ENCODE data around the gene XAB2. TPM values are rescaled to one million over a fixed set of nuclear protein-coding genes. Genes with fewer than 3 reads are reported as not detected.

XAB2 gene
- total and polyA plus RNA-seq, 12 donors: 18.6 to 31.9 (median 22.7) TPM

- Histone ChIP-seq H3K9me3 (no peaks in the 10 kb centered on the region), H3K27ac (no peak overlapping the region), H3K4me3 (no peak overlapping the region), H3K36me3 (peaks cover 0 to 33% (median 0%) of the 10 kb centered on the region in 9 donors), H3K4me1 (peaks cover 0 to 10% (median 0%) of the 10 kb centered on the region in 9 donors), H3K27me3 (peaks cover 0 to 39% (median 20%) of the 10 kb centered on the region in 7 donors)
- TF ChIP-seq, protein P1, sequence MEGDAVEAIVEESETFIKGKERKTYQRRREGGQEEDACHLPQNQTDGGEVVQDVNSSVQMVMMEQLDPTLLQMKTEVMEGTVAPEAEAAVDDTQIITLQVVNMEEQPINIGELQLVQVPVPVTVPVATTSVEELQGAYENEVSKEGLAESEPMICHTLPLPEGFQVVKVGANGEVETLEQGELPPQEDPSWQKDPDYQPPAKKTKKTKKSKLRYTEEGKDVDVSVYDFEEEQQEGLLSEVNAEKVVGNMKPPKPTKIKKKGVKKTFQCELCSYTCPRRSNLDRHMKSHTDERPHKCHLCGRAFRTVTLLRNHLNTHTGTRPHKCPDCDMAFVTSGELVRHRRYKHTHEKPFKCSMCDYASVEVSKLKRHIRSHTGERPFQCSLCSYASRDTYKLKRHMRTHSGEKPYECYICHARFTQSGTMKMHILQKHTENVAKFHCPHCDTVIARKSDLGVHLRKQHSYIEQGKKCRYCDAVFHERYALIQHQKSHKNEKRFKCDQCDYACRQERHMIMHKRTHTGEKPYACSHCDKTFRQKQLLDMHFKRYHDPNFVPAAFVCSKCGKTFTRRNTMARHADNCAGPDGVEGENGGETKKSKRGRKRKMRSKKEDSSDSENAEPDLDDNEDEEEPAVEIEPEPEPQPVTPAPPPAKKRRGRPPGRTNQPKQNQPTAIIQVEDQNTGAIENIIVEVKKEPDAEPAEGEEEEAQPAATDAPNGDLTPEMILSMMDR (IDR thresholded peaks at IDR 0.05): no peak
- DNase-seq (no peak), ATAC-seq (no peak)
- WGBS, 2 donors: 88 to 95% methylated on average over 8 of the region's 8 CpGs
- intact Hi-C loops (cut with DNase I): no loop called here
These were observed 13.7 kb upstream of the XAB2 start for GRCh38 chr19:7643031-7643415.

- Histone ChIP-seq H3K36me3 (peaks cover 0 to 33% (median 0%) of the 10 kb centered on the region in 9 donors), H3K27me3 (peaks cover 4 to 39% (median 25%) of the 10 kb centered on the region in 7 donors), H3K9me3 (no peaks in the 10 kb centered on the region), H3K4me1 (peaks cover 0 to 16% (median 0%) of the 10 kb centered on the region in 9 donors), H3K27ac (no peak overlapping the region), H3K4me3 (no peak overlapping the region)
- 89 to 90% methylated on average over 27 of the region's 27 CpGs for WGBS, 2 donors
- DNase-seq (no peak), ATAC-seq (no peak)
- intact Hi-C loops (cut with DNase I): no loop called here
- TF ChIP-seq, protein P1 (IDR thresholded peaks at IDR 0.05): no peak
These were observed 13.1 kb upstream of the XAB2 start for GRCh38 chr19:7642295-7643030.

DNA sequence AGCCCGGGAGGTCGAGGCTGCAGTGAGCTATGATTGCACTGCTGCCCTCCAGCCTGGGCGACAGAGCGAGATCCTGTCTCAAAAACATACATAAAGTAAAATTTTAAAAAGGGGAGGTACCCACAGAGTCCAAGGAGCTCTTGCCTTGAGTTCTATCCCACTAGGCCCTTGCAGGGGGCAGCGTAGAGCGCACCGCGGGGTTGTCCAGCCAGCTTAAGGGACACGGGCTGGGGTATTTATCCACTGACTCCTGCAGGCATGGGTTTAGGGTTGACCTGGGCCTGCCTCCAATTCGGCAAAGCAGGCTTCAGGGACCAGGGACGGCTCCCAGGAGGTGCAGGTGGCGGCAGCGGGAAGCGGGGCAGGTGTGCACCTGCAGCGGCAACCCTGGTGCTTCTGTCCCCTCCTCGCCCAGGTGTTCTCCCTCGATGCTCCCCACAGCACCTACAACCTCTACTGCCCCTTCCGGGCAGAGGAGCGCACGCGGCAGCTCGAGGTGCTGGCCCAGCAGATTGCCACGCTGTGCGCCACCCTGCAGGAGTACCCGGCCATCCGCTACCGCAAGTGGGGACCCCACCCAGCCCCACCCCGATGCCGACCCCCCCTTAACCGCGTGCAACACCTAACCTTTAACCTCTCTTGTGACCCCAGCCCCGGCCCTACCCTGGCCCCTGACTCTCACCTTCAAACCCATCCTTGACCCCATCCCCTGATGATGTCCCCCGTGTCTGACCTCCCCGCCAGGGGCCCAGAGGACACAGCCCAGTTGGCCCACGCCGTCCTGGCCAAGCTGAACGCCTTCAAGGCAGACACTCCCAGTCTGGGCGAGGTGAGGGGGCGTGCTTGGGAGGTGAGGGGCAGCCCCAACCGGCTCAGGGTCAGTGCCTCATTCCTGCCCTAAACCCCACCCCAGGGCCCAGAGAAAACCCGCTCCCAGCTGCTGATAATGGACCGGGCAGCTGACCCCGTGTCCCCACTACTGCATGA is 12.2 kb upstream of the XAB2 start:
- no peak overlapping the region for H3K4me3 ChIP-seq
- 82 to 87% methylated on average over 43 of the region's 43 CpGs for WGBS, 2 donors
- H3K4me1 ChIP-seq: peaks cover 0 to 18% (median 0%) of the 10 kb centered on the region in 9 donors
- intact Hi-C loops (cut with DNase I): no loop called here
- H3K9me3 ChIP-seq: no peaks in the 10 kb centered on the region
- no peak for ATAC-seq
- H3K27ac ChIP-seq: no peak overlapping the region
- peaks cover 4 to 39% (median 29%) of the 10 kb centered on the region in 7 donors for H3K27me3 ChIP-seq
- TF ChIP-seq, protein P1 (IDR thresholded peaks at IDR 0.05): no peak
- DNase-seq: no peak
- peaks cover 0 to 26% (median 0%) of the 10 kb centered on the region in 9 donors for H3K36me3 ChIP-seq

GRCh38 chr19:7640803-7641202 is 11.5 kb upstream of the XAB2 start:
- intact Hi-C loops (cut with DNase I): no loop called here
- Histone ChIP-seq H3K4me1 (peaks cover 0 to 26% (median under 1%) of the 10 kb centered on the region in 9 donors), H3K36me3 (peaks cover 0 to 20% (median 0%) of the 10 kb centered on the region in 9 donors), H3K27ac (no peak overlapping the region), H3K27me3 (peaks cover 4 to 42% (median 27%) of the 10 kb centered on the region in 7 donors), H3K9me3 (no peaks in the 10 kb centered on the region), H3K4me3 (no peak overlapping the region)
- WGBS, 2 donors: 86 to 95% methylated on average over 11 of the region's 11 CpGs
- DNase-seq: no peak
- TF ChIP-seq, protein P1 (IDR thresholded peaks at IDR 0.05): no peak
- no peak for ATAC-seq
